ENCODE data around the gene MEX3A.
"Not testable (repeated sequence)": the region's sequence is repeated elsewhere in the genome, so short reads cannot be mapped to it uniquely, and the experiment has no call there.

The MEX3A gene

GRCh38 chr1:156054500-156055280 lies 27.6 kb downstream of the MEX3A start, which contains the start of gene LAMTOR2:
Gene LAMTOR2, plus strand, starts transcription at chr1:156054782. Its CDS starts 108 bp downstream, at chr1:156054890.
- ATAC-seq: peak; percentile 83 to 86

- ATAC-seq: peak; percentile 55 to 63
Observed at GRCh38 chr1:156053768-156054499, 28.3 kb downstream of the MEX3A start, which contains the start of gene UBQLN4. Gene UBQLN4, minus strand, starts transcription at chr1:156053798. Its CDS starts 97 bp downstream, at chr1:156053701.

GRCh38 chr1:156052862-156053767 lies 29.1 kb downstream of the MEX3A start:
- peak; percentile 21 to 32 for ATAC-seq

- no peak for ATAC-seq
Observed at GRCh38 chr1:156051011-156051725, 31.1 kb downstream of the MEX3A start.

GRCh38 chr1:156050376-156050775 lies 31.9 kb downstream of the MEX3A start:
- no peak for ATAC-seq

GRCh38 chr1:156048663-156049258 lies 33.5 kb downstream of the MEX3A start:
- no peak for ATAC-seq

GRCh38 chr1:156045076-156045475 lies 37.2 kb downstream of the MEX3A start:
- ATAC-seq: peak in 1 of 2 donors; percentile 33

GRCh38 chr1:156042828-156043227 lies 39.4 kb downstream of the MEX3A start:
- no peak for ATAC-seq

- not testable (repeated sequence) for ATAC-seq
Observed at GRCh38 chr1:156034991-156035390, 47.3 kb downstream of the MEX3A start.

- no peak for ATAC-seq
Observed at GRCh38 chr1:156033011-156033410, 49.3 kb downstream of the MEX3A start.

GRCh38 chr1:156026588-156026987 lies 55.7 kb downstream of the MEX3A start:
- ATAC-seq: peak in 1 of 2 donors; percentile 74

- peak; percentile 45 to 61 for ATAC-seq
Observed at GRCh38 chr1:156025876-156026275, 56.4 kb downstream of the MEX3A start.

GRCh38 chr1:156024801-156025200 lies 57.5 kb downstream of the MEX3A start:
- ATAC-seq: no peak
